Skeletal muscle tissue (tissue), 4 donors: ENCODE results near the gene RTN4RL2. TPM values are rescaled to one million over a fixed set of nuclear protein-coding genes. Genes with fewer than 3 reads are reported as not detected.

Source experiments
- H3K27ac ChIP-seq: one replicate; pipeline ENCODE4 v1.7.0; 2013; ENCODE audit warnings: mild to moderate bottlenecking, low read depth, low read length, inconsistent platforms
- H3K27me3 ChIP-seq, 3 donors: one replicate each; pipeline ENCODE4 v1.7.0; 2013; ENCODE audit warnings: low read length in 3 of 3; ENCODE audit not compliant: control insufficient read depth in 3 of 3, insufficient read depth in 3 of 3
- H3K36me3 ChIP-seq, 3 donors: one replicate each; pipeline ENCODE4 v1.7.0; 2013; ENCODE audit warnings: low read length in 3 of 3; ENCODE audit not compliant: control insufficient read depth in 3 of 3, insufficient read depth in 3 of 3
- H3K4me1 ChIP-seq, 3 donors: one replicate each; pipeline ENCODE4 v1.7.0; 2013; ENCODE audit warnings: low read length in 3 of 3, mild to moderate bottlenecking in 3 of 3; ENCODE audit not compliant: control insufficient read depth in 3 of 3, insufficient read depth in 3 of 3
- H3K4me3 ChIP-seq, 3 donors: one replicate each; pipeline ENCODE4 v1.7.0; 2013; ENCODE audit warnings: low read length in 3 of 3
- H3K9ac ChIP-seq, 3 donors: one replicate each; pipeline ENCODE4 v1.7.0; 2013; ENCODE audit warnings: low read length in 3 of 3, mild to moderate bottlenecking in 3 of 3, moderate library complexity in 2 of 3, low read depth in 1 of 3
- H3K9me3 ChIP-seq, 3 donors: one replicate each; pipeline ENCODE4 v1.7.0; 2013; ENCODE audit warnings: low read length in 3 of 3; ENCODE audit not compliant: control insufficient read depth in 3 of 3
- total RNA-seq: library from RNA; depleted of rRNA; stranded (reverse); fragments of >200 nt; gene quantifications from one replicate; pipeline ENCODE4 v1.2.3, GENCODE V29; 2014
- donor health status: Osteomylitis.

RTN4RL2 gene
- total RNA-seq, 1 donor from 2014 or later, result not detected

DNA sequence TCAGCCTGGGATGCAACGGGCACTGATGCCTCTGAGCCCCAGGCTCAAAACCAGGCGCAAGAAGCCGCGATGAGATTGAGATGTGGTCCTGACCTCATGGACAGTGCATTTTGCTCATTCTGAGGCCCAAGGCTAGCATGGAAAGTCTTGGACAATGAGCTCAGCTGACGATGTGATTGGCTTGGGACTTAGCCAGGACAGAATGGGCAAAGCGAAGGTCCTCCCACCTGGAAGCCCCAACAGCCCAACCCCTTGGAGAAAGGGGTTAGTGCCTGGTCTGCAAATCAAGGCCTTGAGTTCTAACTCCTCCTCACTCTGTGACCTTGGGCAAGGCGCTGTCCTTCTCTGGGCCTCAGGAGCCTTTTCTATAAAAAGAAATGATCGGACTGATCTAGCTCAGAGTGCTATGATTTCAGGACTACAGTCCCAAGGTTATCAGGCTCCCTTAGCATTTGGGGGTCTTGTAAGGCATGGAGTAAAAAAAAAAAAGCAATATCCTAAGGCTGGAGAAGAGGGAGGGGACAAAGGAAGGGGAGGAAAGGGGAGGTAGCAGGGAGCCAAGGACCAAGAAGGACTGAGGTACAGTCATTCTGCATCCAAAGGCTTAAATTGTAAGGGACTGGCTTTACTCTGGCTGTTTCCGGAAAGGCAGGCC, 36.1 kb upstream of the RTN4RL2 start:
- Histone ChIP-seq H3K36me3 (peaks cover 0 to 17% (median 11%) of the 10 kb centered on the region in 3 donors), H3K4me3 (peak overlapping the region; percentile 31 to 54 (median 36)), H3K9ac (peak overlapping the region in 2 of 3 donors; percentile 54 to 69), H3K4me1 (peaks cover 46 to 48% (median 48%) of the 10 kb centered on the region in 3 donors), H3K27me3 (no peaks in the 10 kb centered on the region), H3K9me3 (no peaks in the 10 kb centered on the region), H3K27ac (peak overlapping the region; percentile 91)

- peak overlapping the region; percentile 44 to 71 (median 67) for H3K4me3 ChIP-seq
- H3K4me1 ChIP-seq, result peaks cover 48 to 49% (median 48%) of the 10 kb centered on the region in 3 donors
- H3K27me3 ChIP-seq, result no peaks in the 10 kb centered on the region
These were observed 35.4 kb upstream of the RTN4RL2 start for GRCh38 chr11:57424792-57425564.

DNA sequence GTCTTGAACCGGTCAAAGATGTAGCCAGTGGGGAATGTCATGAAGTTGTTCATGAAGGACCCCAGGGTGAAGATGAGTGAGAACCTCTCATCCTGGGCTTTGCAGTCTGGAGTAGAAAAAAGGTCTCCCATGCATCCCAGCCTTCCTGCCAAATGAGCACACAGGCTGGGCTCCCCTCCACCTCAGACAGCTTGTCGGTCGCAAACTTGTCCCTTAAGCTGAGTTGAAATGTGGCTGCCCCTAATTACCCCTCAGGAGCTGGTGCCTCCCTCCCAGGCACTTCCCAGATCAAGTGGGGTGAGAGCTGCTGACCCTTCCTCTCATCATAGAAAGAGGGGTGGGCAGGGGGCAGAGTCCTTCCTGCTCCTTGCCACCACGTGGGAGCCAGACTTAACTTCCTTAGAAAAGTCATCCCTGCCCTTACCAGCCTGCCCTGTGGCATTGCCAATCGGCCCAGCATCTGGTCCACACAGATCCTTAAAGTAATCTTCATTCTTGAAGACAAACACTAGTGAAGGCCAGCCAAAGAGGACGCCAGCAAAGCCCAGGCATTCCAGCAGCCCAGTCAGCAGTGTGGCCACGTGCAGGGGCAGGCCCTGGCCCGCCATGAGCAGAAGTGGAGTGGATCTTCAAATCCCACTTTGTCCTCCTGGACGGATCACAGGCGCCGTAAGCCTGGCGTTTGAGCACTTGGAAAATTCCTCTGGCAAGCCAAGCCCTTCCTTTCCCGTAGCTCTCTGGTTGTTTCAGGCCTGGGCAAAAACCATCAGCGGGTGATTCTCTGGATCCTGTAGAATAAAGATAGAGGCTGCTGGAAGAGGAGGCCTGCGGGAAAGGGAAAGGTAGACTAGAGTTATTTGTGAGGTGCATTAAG, 34.5 kb upstream of the RTN4RL2 start:
- Histone ChIP-seq H3K4me3 (peak overlapping the region; percentile 44 to 71 (median 67)), H3K27me3 (no peaks in the 10 kb centered on the region), H3K36me3 (peaks cover 0 to 10% (median 4%) of the 10 kb centered on the region in 3 donors), H3K27ac (peak overlapping the region; percentile 91), H3K4me1 (peaks cover 48 to 49% (median 48%) of the 10 kb centered on the region in 3 donors), H3K9me3 (no peaks in the 10 kb centered on the region), H3K9ac (peak overlapping the region; percentile 73 to 84 (median 78))

More at GRCh38 chr11:57424792-57425564, 35.4 kb upstream of the RTN4RL2 start:
- peaks cover 0 to 17% (median 6%) of the 10 kb centered on the region in 3 donors for H3K36me3 ChIP-seq
- H3K9ac ChIP-seq, result peak overlapping the region in 2 of 3 donors; percentile 73 to 84
- H3K9me3 ChIP-seq, result no peaks in the 10 kb centered on the region
- H3K27ac ChIP-seq, result peak overlapping the region; percentile 91

GRCh38 chr11:57426439-57426928, 33.8 kb upstream of the RTN4RL2 start:
- Histone ChIP-seq H3K27ac (peak overlapping the region; percentile 91), H3K9ac (peak overlapping the region; percentile 73 to 84 (median 78)), H3K4me3 (peak overlapping the region; percentile 44 to 71 (median 67)), H3K27me3 (no peaks in the 10 kb centered on the region), H3K4me1 (peaks cover 48 to 49% (median 48%) of the 10 kb centered on the region in 3 donors), H3K36me3 (peaks cover 0 to 9% (median 2%) of the 10 kb centered on the region in 3 donors), H3K9me3 (no peaks in the 10 kb centered on the region)

- Histone ChIP-seq H3K9me3 (no peaks in the 10 kb centered on the region), H3K36me3 (peaks cover 0 to 8% (median 2%) of the 10 kb centered on the region in 3 donors), H3K4me3 (peak within 1 kb of the TSS; percentile 44 to 71 (median 67)), H3K4me1 (peaks cover 48 to 49% (median 48%) of the 10 kb centered on the region in 3 donors), H3K27me3 (no peaks in the 10 kb centered on the region), H3K27ac (peak within 1 kb of the TSS; percentile 91), H3K9ac (peak within 1 kb of the TSS; percentile 73 to 84 (median 78))
These were observed 33.2 kb upstream of the RTN4RL2 start, which contains the start of gene SLC43A3 for GRCh38 chr11:57426929-57427726. SLC43A3 (minus strand) TSS chr11:57427121; CDS start chr11:57426172, 949 bp downstream.

GRCh38 chr11:57427727-57428082, 32.6 kb upstream of the RTN4RL2 start:
- H3K9me3 ChIP-seq, result no peaks in the 10 kb centered on the region
- H3K4me1 ChIP-seq, result peaks cover 48 to 49% (median 48%) of the 10 kb centered on the region in 3 donors
- H3K9ac ChIP-seq, result peak overlapping the region; percentile 73 to 84 (median 77)
- H3K27ac ChIP-seq, result peak overlapping the region; percentile 91
- H3K4me3 ChIP-seq, result peak overlapping the region in 1 of 3 donors; percentile 22
- no peaks in the 10 kb centered on the region for H3K27me3 ChIP-seq
- H3K36me3 ChIP-seq, result peaks cover 0 to 5% (median 2%) of the 10 kb centered on the region in 3 donors

- no peaks in the 10 kb centered on the region for H3K27me3 ChIP-seq
- H3K4me3 ChIP-seq, result no peak overlapping the region
- H3K36me3 ChIP-seq, result peaks cover 0 to 4% (median 2%) of the 10 kb centered on the region in 3 donors
- H3K27ac ChIP-seq, result no peak overlapping the region
- H3K4me1 ChIP-seq, result peaks cover 47 to 49% (median 48%) of the 10 kb centered on the region in 3 donors
- no peak overlapping the region for H3K9ac ChIP-seq
- H3K9me3 ChIP-seq, result no peaks in the 10 kb centered on the region
These were observed 31.7 kb upstream of the RTN4RL2 start for GRCh38 chr11:57428643-57429042.

GRCh38 chr11:57429946-57430345, 30.4 kb upstream of the RTN4RL2 start:
- Histone ChIP-seq H3K4me1 (peaks cover 34 to 36% (median 36%) of the 10 kb centered on the region in 3 donors), H3K9ac (no peak overlapping the region), H3K9me3 (no peaks in the 10 kb centered on the region), H3K4me3 (no peak overlapping the region), H3K27me3 (no peaks in the 10 kb centered on the region), H3K36me3 (no peaks in the 10 kb centered on the region), H3K27ac (no peak overlapping the region)
